Measurements from ENCODE around the gene NAT14. TPM values are rescaled to one million over a fixed set of nuclear protein-coding genes. Genes with fewer than 3 reads are reported as not detected.
"Not testable (repeated sequence)": the region's sequence is repeated elsewhere in the genome, so short reads cannot be mapped to it uniquely, and the experiment has no call there.

NAT14 gene
- total RNA-seq, 1 donor, result 1.9 TPM

- H3K27me3 ChIP-seq (ENCODE audit: insufficient read depth, low read length), result no peaks in the 10 kb centered on the region
- H3K9me3 ChIP-seq (ENCODE audit: low read depth, low read length), result no peaks in the 10 kb centered on the region
- H3K4me3 ChIP-seq (ENCODE audit: low read length), result no peak overlapping the region
- peaks cover 5% of the 10 kb centered on the region for H3K4me1 ChIP-seq (ENCODE audit: insufficient read depth, low read length)
These were observed 35.8 kb downstream of the NAT14 start for GRCh38 chr19:55520691-55521292.

GRCh38 chr19:55525289-55526101 is 40.5 kb downstream of the NAT14 start:
- no peak overlapping the region for H3K4me3 ChIP-seq (ENCODE audit: low read length)
- H3K4me1 ChIP-seq (ENCODE audit: insufficient read depth, low read length), result no peaks in the 10 kb centered on the region

GRCh38 chr19:55526216-55527196 is 41.5 kb downstream of the NAT14 start:
- no peaks in the 10 kb centered on the region for H3K9me3 ChIP-seq (ENCODE audit: low read depth, low read length)
- no peaks in the 10 kb centered on the region for H3K27me3 ChIP-seq (ENCODE audit: insufficient read depth, low read length)
- H3K4me1 ChIP-seq (ENCODE audit: insufficient read depth, low read length), result no peaks in the 10 kb centered on the region
- H3K4me3 ChIP-seq (ENCODE audit: low read length), result no peak overlapping the region

More at GRCh38 chr19:55525289-55526101, 40.5 kb downstream of the NAT14 start:
- H3K9me3 ChIP-seq (ENCODE audit: low read depth, low read length), result no peaks in the 10 kb centered on the region
- no peaks in the 10 kb centered on the region for H3K27me3 ChIP-seq (ENCODE audit: insufficient read depth, low read length)

GRCh38 chr19:55527197-55528029 is 42.4 kb downstream of the NAT14 start:
- Histone ChIP-seq H3K9me3 (ENCODE audit: low read depth, low read length) (no peaks in the 10 kb centered on the region), H3K4me3 (ENCODE audit: low read length) (no peak overlapping the region), H3K4me1 (ENCODE audit: insufficient read depth, low read length) (no peaks in the 10 kb centered on the region)

GRCh38 chr19:55528030-55528803 is 43.2 kb downstream of the NAT14 start:
- Histone ChIP-seq H3K9me3 (ENCODE audit: low read depth, low read length) (no peaks in the 10 kb centered on the region), H3K27me3 (ENCODE audit: insufficient read depth, low read length) (no peaks in the 10 kb centered on the region), H3K4me1 (ENCODE audit: insufficient read depth, low read length) (no peaks in the 10 kb centered on the region), H3K4me3 (ENCODE audit: low read length) (no peak overlapping the region)

More at GRCh38 chr19:55527197-55528029, 42.4 kb downstream of the NAT14 start:
- no peaks in the 10 kb centered on the region for H3K27me3 ChIP-seq (ENCODE audit: insufficient read depth, low read length)

- Histone ChIP-seq H3K27me3 (ENCODE audit: insufficient read depth, low read length) (no peaks in the 10 kb centered on the region), H3K4me3 (ENCODE audit: low read length) (no peak overlapping the region), H3K4me1 (ENCODE audit: insufficient read depth, low read length) (no peaks in the 10 kb centered on the region), H3K9me3 (ENCODE audit: low read depth, low read length) (no peaks in the 10 kb centered on the region)
These were observed 44.7 kb downstream of the NAT14 start for GRCh38 chr19:55529636-55530234.

- no peak overlapping the region for H3K4me3 ChIP-seq (ENCODE audit: low read length)
- no peaks in the 10 kb centered on the region for H3K9me3 ChIP-seq (ENCODE audit: low read depth, low read length)
- no peaks in the 10 kb centered on the region for H3K27me3 ChIP-seq (ENCODE audit: insufficient read depth, low read length)
- no peaks in the 10 kb centered on the region for H3K4me1 ChIP-seq (ENCODE audit: insufficient read depth, low read length)
These were observed 46.0 kb downstream of the NAT14 start for GRCh38 chr19:55530996-55531395.

GRCh38 chr19:55534280-55534679 is 49.3 kb downstream of the NAT14 start:
- not testable (repeated sequence) for H3K9me3 ChIP-seq (ENCODE audit: low read depth, low read length); H3K4me3 ChIP-seq (ENCODE audit: low read length); H3K27me3 ChIP-seq (ENCODE audit: insufficient read depth, low read length); H3K4me1 ChIP-seq (ENCODE audit: insufficient read depth, low read length)

GRCh38 chr19:55535173-55535964 is 50.4 kb downstream of the NAT14 start:
- Histone ChIP-seq H3K4me1 (ENCODE audit: insufficient read depth, low read length) (no peaks in the 10 kb centered on the region), H3K9me3 (ENCODE audit: low read depth, low read length) (no peaks in the 10 kb centered on the region), H3K27me3 (ENCODE audit: insufficient read depth, low read length) (no peaks in the 10 kb centered on the region), H3K4me3 (ENCODE audit: low read length) (no peak overlapping the region)

- H3K27me3 ChIP-seq (ENCODE audit: insufficient read depth, low read length), result no peaks in the 10 kb centered on the region
- no peaks in the 10 kb centered on the region for H3K9me3 ChIP-seq (ENCODE audit: low read depth, low read length)
These were observed 51.0 kb downstream of the NAT14 start for GRCh38 chr19:55535965-55536350.

GRCh38 chr19:55536366-55536765 is 51.4 kb downstream of the NAT14 start:
- Histone ChIP-seq H3K4me1 (ENCODE audit: insufficient read depth, low read length) (no peaks in the 10 kb centered on the region), H3K4me3 (ENCODE audit: low read length) (no peak overlapping the region), H3K27me3 (ENCODE audit: insufficient read depth, low read length) (no peaks in the 10 kb centered on the region), H3K9me3 (ENCODE audit: low read depth, low read length) (no peaks in the 10 kb centered on the region)

More at GRCh38 chr19:55535965-55536350, 51.0 kb downstream of the NAT14 start:
- Histone ChIP-seq H3K4me3 (ENCODE audit: low read length) (no peak overlapping the region), H3K4me1 (ENCODE audit: insufficient read depth, low read length) (no peaks in the 10 kb centered on the region)

All from mononuclear cell (primary cell).